Lung (tissue), 12 donors: Measurements from ENCODE around the gene ANKRD11. TPM values are rescaled to one million over a fixed set of nuclear protein-coding genes. Genes with fewer than 3 reads are reported as not detected.

Source experiments
- ATAC-seq: fragments of 200-7000 bp; cut with Tn5 transposase; one replicate; pipeline ENCODE4 v1.9.1; 2020; ENCODE audit warnings: moderate number of reproducible peaks; ENCODE audit not compliant: insufficient read depth, low FRiP score
- DNase-seq, 3 donors: peaks; one replicate each; pipeline ENCODE4 v3.0.0-alpha.2; 2013 to 2017
- H3K27ac ChIP-seq, 2 donors: one replicate each; pipeline ENCODE4 v1.5.1; 2013; ENCODE audit warnings: mild to moderate bottlenecking in 2 of 2, moderate library complexity in 2 of 2, control low read depth in 1 of 2, inconsistent platforms in 1 of 2, low read depth in 1 of 2, low read length in 1 of 2
- H3K27me3 ChIP-seq, 3 donors: one replicate each; pipeline ENCODE4 v1.5.1; 2013; ENCODE audit warnings: low read length in 2 of 3; ENCODE audit not compliant: control insufficient read depth in 3 of 3, insufficient read depth in 3 of 3
- H3K36me3 ChIP-seq, 4 donors: one replicate each; pipeline ENCODE4 v1.5.1; 2013; ENCODE audit warnings: low read length in 4 of 4, mild to moderate bottlenecking in 1 of 4, moderate library complexity in 1 of 4; ENCODE audit not compliant: control insufficient read depth in 4 of 4, insufficient read depth in 4 of 4
- H3K4me1 ChIP-seq, 5 donors: one replicate each; pipeline ENCODE4 v1.5.1; 2013; ENCODE audit warnings: low read length in 5 of 5, mild to moderate bottlenecking in 2 of 5, moderate library complexity in 1 of 5; ENCODE audit not compliant: control insufficient read depth in 5 of 5, insufficient read depth in 5 of 5
- H3K4me3 ChIP-seq: one replicate; pipeline ENCODE4 v1.5.1; 2013; ENCODE audit warnings: mild to moderate bottlenecking, control low read depth, moderate library complexity
- H3K9ac ChIP-seq, 2 donors: one replicate each; pipeline ENCODE4 v1.5.1; 2013; ENCODE audit warnings: low read length in 2 of 2, control low read depth in 1 of 2; ENCODE audit not compliant: insufficient read depth in 1 of 2
- H3K9me3 ChIP-seq, 4 donors: one replicate each; pipeline ENCODE4 v1.5.1; 2013; ENCODE audit warnings: low read length in 3 of 4, mild to moderate bottlenecking in 1 of 4, moderate library complexity in 1 of 4; ENCODE audit not compliant: control insufficient read depth in 4 of 4, insufficient read depth in 3 of 4
- CTCF ChIP-seq: IDR thresholded peaks from 2 replicates; pipeline ENCODE4 v1.5.1; 2012; ENCODE audit warnings: mild to moderate bottlenecking; ENCODE audit errors: control extremely low read depth, extremely low read depth
- WGBS, 2 donors: extraction: QIAGEN DNeasy Blood & Tissue Kit; methylation state at CpG; one replicate each; pipeline ENCODE4 v1.1.7; 2013; 5-methylcytosine and 5-hydroxymethylcytosine counted together
- polyA plus RNA-seq, 2 donors: library from polyadenylated mRNA; stranded (reverse); fragments of 200-250 nt; gene quantifications; one replicate each; pipeline ENCODE4 v1.2.1, GENCODE V29; 2013
- total RNA-seq, 2 donors: library from RNA; depleted of rRNA in 1 of 2; stranded (reverse); fragments of >200 nt in 1 of 2; gene quantifications; one replicate each; pipeline ENCODE4 v1.2.1, GENCODE V29; 2014 to 2021
- donor health status: control.
- donor health status: control.
- donor health status: Bipolar disorder and iron deficiency.
- donor health status: healthy.
- donor health status: DM: yes; HTN: yes; CAD: no.

Gene ANKRD11
- total and polyA plus RNA-seq, 4 donors: 58.5 to 162 (median 89.5) TPM

- Histone ChIP-seq H3K27me3 (no peaks in the 10 kb centered on the region), H3K4me3 (no peak overlapping the region), H3K9ac (no peak overlapping the region), H3K36me3 (peaks cover 7 to 49% (median 42%) of the 10 kb centered on the region in 4 donors), H3K9me3 (no peaks in the 10 kb centered on the region), H3K4me1 (peaks cover 0 to 4% (median 0%) of the 10 kb centered on the region in 5 donors), H3K27ac (peak overlapping the region in 1 of 2 donors; percentile 55)
- no peak for ATAC-seq
- 57 to 69% methylated on average over 20 of the region's 20 CpGs for WGBS, 2 donors
- DNase-seq: no peak
- no peak for TF ChIP-seq CTCF
These were observed 35.0 kb upstream of the ANKRD11 start for GRCh38 chr16:89525146-89525913.

DNA sequence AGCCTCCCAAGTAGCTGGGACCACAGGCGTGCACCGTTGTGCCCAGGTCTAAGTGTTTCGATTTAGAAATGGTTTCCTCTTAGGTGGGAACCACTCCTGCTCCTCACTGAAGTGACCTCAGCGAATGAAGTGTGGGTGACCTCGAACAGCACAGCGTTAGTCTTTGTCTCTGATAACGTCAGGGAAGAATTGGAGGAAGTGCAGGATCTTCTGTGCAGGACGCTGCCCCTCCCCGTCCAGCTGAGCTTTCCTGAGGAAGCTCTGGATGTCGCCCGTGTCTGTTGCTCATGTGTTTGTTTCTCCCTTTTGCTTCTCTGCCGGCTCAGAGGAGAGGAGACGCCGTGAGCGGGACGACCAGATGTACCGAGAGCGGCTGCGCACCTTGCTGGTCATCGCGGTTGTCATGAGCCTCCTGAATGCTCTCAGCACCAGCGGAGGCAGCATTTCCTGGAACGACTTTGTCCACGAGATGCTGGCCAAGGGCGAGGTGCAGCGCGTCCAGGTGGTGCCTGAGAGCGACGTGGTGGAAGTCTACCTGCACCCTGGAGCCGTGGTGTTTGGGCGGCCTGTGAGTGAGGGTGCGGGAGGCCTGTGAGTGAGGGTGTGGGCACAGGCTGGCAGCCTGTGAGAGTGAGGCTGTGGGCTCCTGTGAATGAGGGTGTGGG lies 33.5 kb upstream of the ANKRD11 start:
- no peak for ATAC-seq
- no peaks in the 10 kb centered on the region for H3K27me3 ChIP-seq
- H3K4me3 ChIP-seq: no peak overlapping the region
- 74 to 79% methylated on average over 32 of the region's 32 CpGs for WGBS, 2 donors
- H3K9me3 ChIP-seq: no peaks in the 10 kb centered on the region
- peaks cover 0 to 48% (median 40%) of the 10 kb centered on the region in 4 donors for H3K36me3 ChIP-seq
- no peak for TF ChIP-seq CTCF
- peak overlapping the region in 1 of 2 donors; percentile 43 for H3K27ac ChIP-seq
- H3K4me1 ChIP-seq: peaks cover 0 to 4% (median 0%) of the 10 kb centered on the region in 5 donors
- peak in 1 of 3 donors; percentile 34 for DNase-seq
- H3K9ac ChIP-seq: no peak overlapping the region

DNA sequence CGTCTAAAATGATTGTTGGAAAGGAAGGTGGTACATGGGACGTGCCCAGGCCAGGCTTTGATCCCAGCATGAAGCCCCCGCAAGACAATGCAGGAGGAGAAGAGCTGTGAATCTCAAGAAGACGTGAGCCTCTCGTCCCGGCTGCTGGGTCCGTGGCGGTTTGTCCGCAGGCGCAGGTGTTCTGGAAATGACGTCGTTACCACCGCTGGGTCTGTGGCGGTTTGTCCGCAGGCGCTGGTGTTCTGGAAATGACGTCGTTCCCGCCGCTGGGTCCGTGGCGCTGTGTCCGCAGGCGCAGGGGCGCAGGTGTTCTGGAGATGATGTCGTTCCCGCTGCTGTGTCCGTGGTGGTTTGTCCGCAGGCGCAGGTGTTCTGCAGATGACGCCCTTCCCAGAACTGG lies 31.9 kb upstream of the ANKRD11 start:
- no peak overlapping the region for H3K4me3 ChIP-seq
- H3K27ac ChIP-seq: no peak overlapping the region
- H3K9me3 ChIP-seq: peaks cover 0 to 4% (median under 1%) of the 10 kb centered on the region in 4 donors
- ATAC-seq (no peak), DNase-seq (no peak)
- TF ChIP-seq CTCF: no peak
- H3K4me1 ChIP-seq: peaks cover 0 to 4% (median 0%) of the 10 kb centered on the region in 5 donors
- H3K27me3 ChIP-seq: no peaks in the 10 kb centered on the region
- no peak overlapping the region for H3K9ac ChIP-seq
- H3K36me3 ChIP-seq: peaks cover 10 to 58% (median 49%) of the 10 kb centered on the region in 4 donors
- 95 to 97% methylated on average over 31 of the region's 31 CpGs for WGBS, 2 donors
